ENCODE measurements around the gene GPR34. TPM values are rescaled to one million over a fixed set of nuclear protein-coding genes. Genes with fewer than 3 reads are reported as not detected.

GPR34 gene
- polyA plus RNA-seq, 1 donor from 2014 or later: not detected

DNA sequence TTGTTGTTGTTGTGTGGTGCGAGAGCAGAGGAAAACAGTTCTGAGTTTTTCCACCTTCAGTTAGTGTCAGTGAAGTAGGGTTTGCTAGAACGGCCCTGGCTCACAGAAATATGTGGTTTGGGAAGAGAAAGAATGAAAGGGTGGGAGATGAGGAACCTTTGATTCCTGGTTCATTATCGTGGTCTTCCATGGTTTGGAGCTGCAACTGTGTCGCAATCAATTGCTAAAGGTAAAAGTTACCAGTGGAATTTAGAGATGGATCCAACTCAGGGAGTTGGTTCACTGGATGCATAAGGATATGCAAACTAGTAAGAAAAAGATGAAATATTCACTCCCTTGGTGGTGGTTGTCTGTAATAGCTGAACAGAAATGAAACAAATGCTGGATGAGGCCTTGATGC, 35.6 kb upstream of the GPR34 start:
- Histone ChIP-seq H3K4me3 (ENCODE audit: low read length) (no peak overlapping the region), H2AFZ (ENCODE audit: low read depth, low read length) (no peak overlapping the region), H3K27ac (ENCODE audit: low read length) (no peak overlapping the region), H3K9me2 (ENCODE audit: insufficient read depth, low read length) (no peaks in the 10 kb centered on the region), H3K4me2 (ENCODE audit: low read length) (no peak overlapping the region), H3F3A (ENCODE audit: insufficient read depth, low read length, poor library complexity, severe bottlenecking) (no peaks in the 10 kb centered on the region), H3K36me3 (ENCODE audit: insufficient read depth, low read length) (no peaks in the 10 kb centered on the region), H3K79me2 (replicated peaks; ENCODE audit: insufficient read depth, low read length) (no peaks in the 10 kb centered on the region), H3K9me3 (ENCODE audit: low read length) (no peaks in the 10 kb centered on the region), H3K9ac (ENCODE audit: low read length) (no peak overlapping the region), H4K20me1 (ENCODE audit: insufficient read depth) (no peaks in the 10 kb centered on the region), H3K27me3 (ENCODE audit: insufficient read depth, low read depth, low read length) (no peaks in the 10 kb centered on the region)
- no peak for TF ChIP-seq POLR2AphosphoS5 (IDR thresholded peaks at IDR 0.05)
- TF ChIP-seq EZH2 (IDR thresholded peaks at IDR 0.05; ENCODE audit: borderline replicate concordance, insufficient read depth, low read length, poor library complexity, severe bottlenecking): no peak
- TF ChIP-seq, protein P1, sequence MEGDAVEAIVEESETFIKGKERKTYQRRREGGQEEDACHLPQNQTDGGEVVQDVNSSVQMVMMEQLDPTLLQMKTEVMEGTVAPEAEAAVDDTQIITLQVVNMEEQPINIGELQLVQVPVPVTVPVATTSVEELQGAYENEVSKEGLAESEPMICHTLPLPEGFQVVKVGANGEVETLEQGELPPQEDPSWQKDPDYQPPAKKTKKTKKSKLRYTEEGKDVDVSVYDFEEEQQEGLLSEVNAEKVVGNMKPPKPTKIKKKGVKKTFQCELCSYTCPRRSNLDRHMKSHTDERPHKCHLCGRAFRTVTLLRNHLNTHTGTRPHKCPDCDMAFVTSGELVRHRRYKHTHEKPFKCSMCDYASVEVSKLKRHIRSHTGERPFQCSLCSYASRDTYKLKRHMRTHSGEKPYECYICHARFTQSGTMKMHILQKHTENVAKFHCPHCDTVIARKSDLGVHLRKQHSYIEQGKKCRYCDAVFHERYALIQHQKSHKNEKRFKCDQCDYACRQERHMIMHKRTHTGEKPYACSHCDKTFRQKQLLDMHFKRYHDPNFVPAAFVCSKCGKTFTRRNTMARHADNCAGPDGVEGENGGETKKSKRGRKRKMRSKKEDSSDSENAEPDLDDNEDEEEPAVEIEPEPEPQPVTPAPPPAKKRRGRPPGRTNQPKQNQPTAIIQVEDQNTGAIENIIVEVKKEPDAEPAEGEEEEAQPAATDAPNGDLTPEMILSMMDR (IDR thresholded peaks at IDR 0.05; ENCODE audit: poor library complexity, severe bottlenecking): no peak
- TF ChIP-seq RAD21 (conservative IDR thresholded peaks at IDR 0.05): no peak
- TF ChIP-seq SMC3 (conservative IDR thresholded peaks at IDR 0.05; ENCODE audit: poor library complexity): no peak
- no peak for TF ChIP-seq EP300 (conservative IDR thresholded peaks at IDR 0.05; ENCODE audit: poor library complexity, severe bottlenecking)
- TF ChIP-seq MXI1 (conservative IDR thresholded peaks at IDR 0.05; ENCODE audit: poor library complexity, severe bottlenecking): no peak
- TF ChIP-seq, protein P2, sequence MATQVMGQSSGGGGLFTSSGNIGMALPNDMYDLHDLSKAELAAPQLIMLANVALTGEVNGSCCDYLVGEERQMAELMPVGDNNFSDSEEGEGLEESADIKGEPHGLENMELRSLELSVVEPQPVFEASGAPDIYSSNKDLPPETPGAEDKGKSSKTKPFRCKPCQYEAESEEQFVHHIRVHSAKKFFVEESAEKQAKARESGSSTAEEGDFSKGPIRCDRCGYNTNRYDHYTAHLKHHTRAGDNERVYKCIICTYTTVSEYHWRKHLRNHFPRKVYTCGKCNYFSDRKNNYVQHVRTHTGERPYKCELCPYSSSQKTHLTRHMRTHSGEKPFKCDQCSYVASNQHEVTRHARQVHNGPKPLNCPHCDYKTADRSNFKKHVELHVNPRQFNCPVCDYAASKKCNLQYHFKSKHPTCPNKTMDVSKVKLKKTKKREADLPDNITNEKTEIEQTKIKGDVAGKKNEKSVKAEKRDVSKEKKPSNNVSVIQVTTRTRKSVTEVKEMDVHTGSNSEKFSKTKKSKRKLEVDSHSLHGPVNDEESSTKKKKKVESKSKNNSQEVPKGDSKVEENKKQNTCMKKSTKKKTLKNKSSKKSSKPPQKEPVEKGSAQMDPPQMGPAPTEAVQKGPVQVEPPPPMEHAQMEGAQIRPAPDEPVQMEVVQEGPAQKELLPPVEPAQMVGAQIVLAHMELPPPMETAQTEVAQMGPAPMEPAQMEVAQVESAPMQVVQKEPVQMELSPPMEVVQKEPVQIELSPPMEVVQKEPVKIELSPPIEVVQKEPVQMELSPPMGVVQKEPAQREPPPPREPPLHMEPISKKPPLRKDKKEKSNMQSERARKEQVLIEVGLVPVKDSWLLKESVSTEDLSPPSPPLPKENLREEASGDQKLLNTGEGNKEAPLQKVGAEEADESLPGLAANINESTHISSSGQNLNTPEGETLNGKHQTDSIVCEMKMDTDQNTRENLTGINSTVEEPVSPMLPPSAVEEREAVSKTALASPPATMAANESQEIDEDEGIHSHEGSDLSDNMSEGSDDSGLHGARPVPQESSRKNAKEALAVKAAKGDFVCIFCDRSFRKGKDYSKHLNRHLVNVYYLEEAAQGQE (IDR thresholded peaks at IDR 0.05; ENCODE audit: borderline replicate concordance): no peak
- no peak for TF ChIP-seq TAF1 (IDR thresholded peaks at IDR 0.05; ENCODE audit: low read depth)

DNA sequence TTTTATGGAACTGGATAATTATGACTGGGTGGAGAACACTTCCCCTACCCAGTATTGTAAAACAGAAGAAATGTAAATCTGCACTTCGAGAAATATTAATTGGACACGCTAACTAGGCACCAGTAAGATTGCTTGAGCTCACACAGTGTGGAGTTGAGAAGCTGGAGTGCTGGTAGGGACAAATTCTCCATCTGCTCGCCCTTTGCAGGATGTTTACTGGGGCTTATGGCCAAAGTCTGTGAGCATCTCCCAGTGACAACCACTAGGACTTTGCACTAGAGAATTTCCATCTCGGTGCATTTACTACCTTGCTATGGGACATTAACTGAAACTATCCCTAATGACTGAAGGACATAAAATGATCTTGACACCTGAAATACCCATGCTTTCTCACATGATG, 33.7 kb upstream of the GPR34 start:
- Histone ChIP-seq H3K36me3 (ENCODE audit: insufficient read depth, low read length) (no peaks in the 10 kb centered on the region), H3K9me3 (ENCODE audit: low read length) (no peaks in the 10 kb centered on the region)

More for the DNA sequence above, 33.7 kb upstream of the GPR34 start:
- Histone ChIP-seq H3K4me2 (ENCODE audit: low read length) (no peak overlapping the region), H3F3A (ENCODE audit: insufficient read depth, low read length, poor library complexity, severe bottlenecking) (no peaks in the 10 kb centered on the region), H2AFZ (ENCODE audit: low read depth, low read length) (no peak overlapping the region), H3K27me3 (ENCODE audit: insufficient read depth, low read depth, low read length) (no peaks in the 10 kb centered on the region), H4K20me1 (ENCODE audit: insufficient read depth) (no peaks in the 10 kb centered on the region), H3K27ac (ENCODE audit: low read length) (no peak overlapping the region), H3K9ac (ENCODE audit: low read length) (no peak overlapping the region), H3K4me3 (ENCODE audit: low read length) (no peak overlapping the region), H3K9me2 (ENCODE audit: insufficient read depth, low read length) (no peaks in the 10 kb centered on the region), H3K79me2 (replicated peaks; ENCODE audit: insufficient read depth, low read length) (no peaks in the 10 kb centered on the region)
- TF ChIP-seq EZH2 (IDR thresholded peaks at IDR 0.05; ENCODE audit: borderline replicate concordance, insufficient read depth, low read length, poor library complexity, severe bottlenecking) (no peak), POLR2AphosphoS5 (IDR thresholded peaks at IDR 0.05) (no peak), EP300 (conservative IDR thresholded peaks at IDR 0.05; ENCODE audit: poor library complexity, severe bottlenecking) (no peak), RAD21 (conservative IDR thresholded peaks at IDR 0.05) (no peak), TAF1 (IDR thresholded peaks at IDR 0.05; ENCODE audit: low read depth) (no peak), SMC3 (conservative IDR thresholded peaks at IDR 0.05; ENCODE audit: poor library complexity) (no peak), MXI1 (conservative IDR thresholded peaks at IDR 0.05; ENCODE audit: poor library complexity, severe bottlenecking) (no peak)
- TF ChIP-seq, protein P1 (IDR thresholded peaks at IDR 0.05; ENCODE audit: poor library complexity, severe bottlenecking): no peak
- TF ChIP-seq, protein P2 (IDR thresholded peaks at IDR 0.05; ENCODE audit: borderline replicate concordance): no peak
